ENCODE results near the gene ZNF217.
A peak's percentile ranks its signal among the peaks of the same experiment; 100 is the strongest.
"Not testable (repeated sequence)": the region's sequence is repeated elsewhere in the genome, so short reads cannot be mapped to it uniquely, and the experiment has no call there.

The ZNF217 gene

GRCh38 chr20:53597521-53598120, 4.0 kb upstream of the ZNF217 start:
- Mint-ChIP-seq H3K9me3 (no peaks in the 10 kb centered on the region), H3K36me3 (ENCODE audit: low read depth) (no peaks in the 10 kb centered on the region), H3K27me3 (ENCODE audit: low read depth) (no peaks in the 10 kb centered on the region), H3K4me1 (peaks cover 38% of the 10 kb centered on the region), H3K4me3 (peak overlapping the region; percentile 3 to 84 (median 19)), H3K27ac (peak overlapping the region; percentile 93 to 98 (median 95))
- TF ChIP-seq, protein P1, sequence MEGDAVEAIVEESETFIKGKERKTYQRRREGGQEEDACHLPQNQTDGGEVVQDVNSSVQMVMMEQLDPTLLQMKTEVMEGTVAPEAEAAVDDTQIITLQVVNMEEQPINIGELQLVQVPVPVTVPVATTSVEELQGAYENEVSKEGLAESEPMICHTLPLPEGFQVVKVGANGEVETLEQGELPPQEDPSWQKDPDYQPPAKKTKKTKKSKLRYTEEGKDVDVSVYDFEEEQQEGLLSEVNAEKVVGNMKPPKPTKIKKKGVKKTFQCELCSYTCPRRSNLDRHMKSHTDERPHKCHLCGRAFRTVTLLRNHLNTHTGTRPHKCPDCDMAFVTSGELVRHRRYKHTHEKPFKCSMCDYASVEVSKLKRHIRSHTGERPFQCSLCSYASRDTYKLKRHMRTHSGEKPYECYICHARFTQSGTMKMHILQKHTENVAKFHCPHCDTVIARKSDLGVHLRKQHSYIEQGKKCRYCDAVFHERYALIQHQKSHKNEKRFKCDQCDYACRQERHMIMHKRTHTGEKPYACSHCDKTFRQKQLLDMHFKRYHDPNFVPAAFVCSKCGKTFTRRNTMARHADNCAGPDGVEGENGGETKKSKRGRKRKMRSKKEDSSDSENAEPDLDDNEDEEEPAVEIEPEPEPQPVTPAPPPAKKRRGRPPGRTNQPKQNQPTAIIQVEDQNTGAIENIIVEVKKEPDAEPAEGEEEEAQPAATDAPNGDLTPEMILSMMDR (IDR thresholded peaks at IDR 0.05; ENCODE audit: unreplicated experiment in 3 of 3), result no peak

GRCh38 chr20:53597030-53597482, 3.4 kb upstream of the ZNF217 start:
- no peaks in the 10 kb centered on the region for H3K9me3 Mint-ChIP-seq
- peak overlapping the region; percentile 74 to 84 (median 75) for H3K4me3 Mint-ChIP-seq
- H3K36me3 Mint-ChIP-seq (ENCODE audit: low read depth), result no peaks in the 10 kb centered on the region
- TF ChIP-seq, protein P1 (IDR thresholded peaks at IDR 0.05; ENCODE audit: unreplicated experiment in 3 of 3), result no peak
- H3K27ac Mint-ChIP-seq, result peak overlapping the region; percentile 93 to 98 (median 95)
- H3K27me3 Mint-ChIP-seq (ENCODE audit: low read depth), result no peaks in the 10 kb centered on the region
- H3K4me1 Mint-ChIP-seq, result peaks cover 39% of the 10 kb centered on the region

DNA sequence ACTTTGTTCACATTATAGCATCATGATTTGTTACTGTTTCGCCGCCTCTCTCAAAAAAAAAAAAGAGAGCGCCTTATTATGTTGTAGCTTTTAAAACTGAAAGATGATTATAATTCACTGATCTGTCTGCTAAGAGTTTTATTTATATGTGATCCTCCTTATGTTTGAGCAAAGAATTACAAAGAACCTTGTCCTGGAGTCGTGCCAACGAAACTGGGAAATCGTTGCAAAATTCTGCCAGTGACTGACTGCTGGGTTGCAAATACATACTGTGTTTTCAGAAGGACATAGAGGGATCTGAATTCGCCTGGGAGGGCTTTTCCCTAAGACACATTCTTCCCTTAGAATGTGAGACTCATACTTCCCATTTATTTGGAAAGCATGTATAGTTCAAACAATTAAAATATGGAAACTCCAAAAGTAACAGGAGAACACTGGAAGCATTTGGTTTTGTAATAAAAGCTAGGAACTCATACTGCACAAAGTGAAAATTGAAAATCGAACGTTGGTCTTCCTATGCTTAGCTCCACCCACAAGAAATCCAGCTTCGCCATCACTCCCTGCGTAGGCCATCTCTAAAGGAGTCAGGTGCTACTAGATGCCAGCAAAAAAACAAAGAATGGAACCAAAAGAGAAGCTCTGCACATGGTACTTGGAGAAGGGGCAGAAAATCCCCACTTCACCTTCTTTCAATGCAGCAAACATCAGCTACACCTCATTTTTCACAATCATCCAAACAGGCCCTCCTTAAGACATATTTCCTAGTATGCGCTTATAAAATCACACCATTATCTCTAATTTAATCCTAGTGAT, 2.8 kb upstream of the ZNF217 start:
- not testable (repeated sequence) for H3K9me3 Mint-ChIP-seq; H3K36me3 Mint-ChIP-seq (ENCODE audit: low read depth); H3K27me3 Mint-ChIP-seq (ENCODE audit: low read depth)
- Mint-ChIP-seq H3K27ac (peak overlapping the region; percentile 93 to 98 (median 95)), H3K4me1 (peaks cover 46% of the 10 kb centered on the region), H3K4me3 (peak overlapping the region; percentile 74 to 84 (median 75))

- peak overlapping the region; percentile 74 to 84 (median 75) for H3K4me3 Mint-ChIP-seq
- H3K9me3 Mint-ChIP-seq; H3K36me3 Mint-ChIP-seq (ENCODE audit: low read depth); H3K27me3 Mint-ChIP-seq (ENCODE audit: low read depth): not testable (repeated sequence)
- peaks cover 52% of the 10 kb centered on the region for H3K4me1 Mint-ChIP-seq
- peak overlapping the region; percentile 93 to 98 (median 95) for H3K27ac Mint-ChIP-seq
These were observed 2.1 kb upstream of the ZNF217 start for GRCh38 chr20:53595742-53596141.

GRCh38 chr20:53595018-53595378, 1.4 kb upstream of the ZNF217 start:
- Mint-ChIP-seq H3K4me1 (peaks cover 60% of the 10 kb centered on the region), H3K36me3 (ENCODE audit: low read depth) (no peaks in the 10 kb centered on the region)

DNA sequence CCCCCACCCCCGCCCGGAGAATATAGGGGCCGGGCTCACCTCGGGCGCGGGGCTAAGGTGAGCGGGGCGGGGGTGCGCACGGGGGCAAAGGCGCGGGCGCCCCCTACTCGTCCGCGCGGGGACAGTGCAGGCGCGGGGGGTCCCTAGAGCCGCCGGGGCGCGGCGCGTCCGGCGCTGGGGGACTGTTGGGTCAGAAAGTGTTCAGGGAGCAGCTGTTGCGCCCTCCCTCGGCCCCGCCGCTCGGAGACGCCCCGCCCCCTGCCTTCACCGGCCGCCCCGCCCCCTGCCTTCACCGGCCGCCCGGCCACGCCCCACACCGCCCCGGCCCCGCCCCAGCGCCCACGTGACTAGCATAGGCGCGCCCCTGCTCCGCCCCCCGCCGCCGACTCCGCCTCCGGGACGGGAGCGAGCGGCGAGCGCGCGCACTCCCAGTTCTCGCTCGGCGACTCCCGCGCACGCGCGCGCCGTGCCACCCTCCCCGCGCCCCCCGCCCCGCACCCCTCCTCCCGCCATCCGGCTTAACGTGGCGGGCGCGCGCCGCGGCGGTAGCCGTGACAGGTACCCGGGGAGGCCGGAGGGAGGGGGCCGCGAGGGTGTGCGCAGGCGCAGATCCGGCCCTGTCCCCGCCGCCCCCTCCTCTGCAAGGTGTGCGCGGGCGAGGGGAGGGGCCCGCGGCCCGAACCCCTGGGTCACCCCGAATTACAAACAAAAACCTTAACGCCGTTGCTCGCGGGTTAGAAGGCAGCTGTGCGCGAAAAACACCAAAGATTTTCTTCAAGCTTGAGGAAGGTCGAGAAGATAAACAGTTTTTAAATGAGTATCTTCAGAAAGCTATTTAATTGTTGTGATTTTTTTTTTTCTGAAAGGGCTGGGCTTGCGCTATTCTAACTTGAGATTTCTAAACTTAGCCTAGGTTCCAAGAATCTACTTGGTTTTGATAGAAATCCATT, 704 bp upstream of the ZNF217 start:
- no peaks in the 10 kb centered on the region for H3K27me3 Mint-ChIP-seq (ENCODE audit: low read depth)
- H3K27ac Mint-ChIP-seq, result peak overlapping the region; percentile 93 to 98 (median 98)
- peak overlapping the region; percentile 90 to 97 (median 95) for H3K4me3 Mint-ChIP-seq
- TF ChIP-seq, protein P1 (IDR thresholded peaks at IDR 0.05; ENCODE audit: unreplicated experiment in 3 of 3), result peak in 1 of 3 experiments; percentile 31
- peaks cover 64% of the 10 kb centered on the region for H3K4me1 Mint-ChIP-seq
- no peaks in the 10 kb centered on the region for H3K9me3 Mint-ChIP-seq
- H3K36me3 Mint-ChIP-seq (ENCODE audit: low read depth), result no peaks in the 10 kb centered on the region

More at GRCh38 chr20:53595018-53595378, 1.4 kb upstream of the ZNF217 start:
- peak overlapping the region; percentile 93 to 98 (median 98) for H3K27ac Mint-ChIP-seq
- H3K27me3 Mint-ChIP-seq (ENCODE audit: low read depth), result no peaks in the 10 kb centered on the region
- no peaks in the 10 kb centered on the region for H3K9me3 Mint-ChIP-seq
- TF ChIP-seq, protein P1 (IDR thresholded peaks at IDR 0.05; ENCODE audit: unreplicated experiment in 3 of 3), result no peak
- peak overlapping the region; percentile 85 to 97 (median 94) for H3K4me3 Mint-ChIP-seq

All from nephron (organoid).